ENCODE results near the gene MAMSTR.

DNA sequence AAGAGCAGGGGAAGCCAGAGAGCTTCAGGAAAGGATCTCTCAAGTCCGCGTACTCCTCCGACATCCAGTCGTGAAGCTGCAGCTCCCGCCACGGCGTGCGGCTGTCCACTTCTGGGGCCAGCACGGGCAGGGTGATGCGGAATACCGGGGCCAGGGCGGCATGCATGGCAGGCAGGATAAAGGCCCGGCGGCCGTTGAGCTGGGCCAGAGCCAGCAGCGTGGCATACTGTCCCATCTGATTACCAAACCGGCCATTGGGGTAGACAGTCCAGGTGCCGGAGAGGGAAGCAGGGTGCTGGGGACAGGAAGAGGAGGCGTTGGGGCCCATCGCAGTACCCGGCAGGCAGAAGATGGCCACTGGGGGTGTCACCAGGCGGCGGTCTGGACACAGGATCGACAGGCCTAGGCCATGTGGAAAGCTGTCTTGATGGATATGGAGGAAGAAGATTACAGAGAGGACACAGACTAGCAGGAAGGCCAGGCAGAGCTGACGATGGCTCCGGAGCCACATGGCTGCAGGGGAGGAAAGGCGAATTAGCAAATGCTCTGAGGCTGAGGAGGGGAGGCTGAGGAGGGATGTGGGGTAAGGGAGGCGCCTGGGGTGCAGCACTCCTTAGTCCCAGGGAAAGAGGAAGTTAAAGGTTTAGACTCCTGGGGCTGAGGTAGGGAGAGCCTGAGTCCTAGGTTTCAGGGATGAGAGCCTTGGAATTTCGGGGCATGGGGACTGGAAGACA is 31.4 kb upstream of the MAMSTR start:
- TF ChIP-seq SMC3 (IDR thresholded peaks at IDR 0.05; ENCODE audit: low read depth, low read length) (no peak), CTCF (conservative IDR thresholded peaks at IDR 0.05; ENCODE audit: low read depth, low read length) (no peak), BHLHE40 (IDR thresholded peaks at IDR 0.05; ENCODE audit: low read depth, low read length) (no peak), MXI1 (IDR thresholded peaks at IDR 0.05; ENCODE audit: borderline replicate concordance, low read depth, low read length) (no peak), ELK1 (IDR thresholded peaks at IDR 0.05; ENCODE audit: borderline replicate concordance, low read depth, low read length) (no peak), POLR2A (IDR thresholded peaks at IDR 0.05; ENCODE audit: low read depth, low read length) (no peak)
